PC-3 (cell line): ENCODE measurements around the gene RBMS3. TPM values are rescaled to one million over a fixed set of nuclear protein-coding genes. Genes with fewer than 3 reads are reported as not detected.

Experiments
- ATAC-seq: fragments of 200-7000 bp; cut with Tn5 transposase; 2 replicates; pipeline ENCODE4 v1.9.1; 2020; ENCODE audit warnings: mild to moderate bottlenecking, moderate library complexity
- BruUV-seq: library from RNA; stranded (reverse); fragments of 400-500 nt; replicated peaks from 2 replicates; lab custom pipeline; 2021; lab: Mats Ljungman, UMichigan
- CTCF ChIA-PET: fragments of 300-600 bp; sonication (Branson Sonifier 250); formaldehyde crosslinking; loops from one replicate; lab custom pipeline; 2022; ENCODE audit warnings: antibody characterized with exemption; lab: Charles Lee
- POLR2A ChIA-PET: fragments of 300-600 bp; sonication (Branson Sonifier 250); formaldehyde crosslinking; loops from one replicate; lab custom pipeline; 2022; ENCODE audit warnings: antibody characterized with exemption; ENCODE audit not compliant: unreplicated experiment; lab: Charles Lee
- DNase-seq: peaks from one replicate; pipeline ENCODE4 v3.0.0-alpha.2; 2015
- H2AFZ ChIP-seq: fragments of 300-600 bp; sonication (generic); 2 replicates; pipeline ENCODE4 v1.6.0; 2016; ENCODE audit warnings: antibody characterized with exemption, low read length
- H3F3A ChIP-seq: fragments of 300-600 bp; sonication (generic); one replicate; pipeline ENCODE4 v1.6.0; 2017; ENCODE audit warnings: antibody characterized with exemption, low read length, control low read depth, mild to moderate bottlenecking; ENCODE audit not compliant: unreplicated experiment
- H3K27ac ChIP-seq: fragments of 300-600 bp; sonication (generic); 2 replicates; pipeline ENCODE4 v1.5.1; 2016; ENCODE audit warnings: mild to moderate bottlenecking, low read length
- H3K27me3 ChIP-seq: fragments of 300-600 bp; sonication (generic); 2 replicates; pipeline ENCODE4 v1.6.1; 2016; ENCODE audit warnings: low read length, mixed read lengths
- H3K36me3 ChIP-seq: fragments of 300-600 bp; sonication (generic); 2 replicates; pipeline ENCODE4 v1.6.1; 2016; ENCODE audit warnings: low read depth, mixed run types, low read length, mixed read lengths
- H3K4me1 ChIP-seq: fragments of 300-600 bp; sonication (generic); 2 replicates; pipeline ENCODE4 v1.5.1; 2016; ENCODE audit warnings: low read length; ENCODE audit not compliant: insufficient read depth
- H3K4me2 ChIP-seq: fragments of 300-600 bp; sonication (generic); 2 replicates; pipeline ENCODE4 v1.6.0; 2016; ENCODE audit warnings: low read length
- H3K4me3 ChIP-seq: fragments of 300-600 bp; sonication (generic); 2 replicates; pipeline ENCODE4 v1.5.1; 2016; ENCODE audit warnings: mild to moderate bottlenecking, low read length, mixed read lengths
- H3K79me2 ChIP-seq: fragments of 300-600 bp; sonication (generic); 2 replicates; pipeline ENCODE4 v1.6.1; 2017; ENCODE audit warnings: low read length, mixed read lengths
- H3K9ac ChIP-seq: fragments of 300-600 bp; sonication (generic); 2 replicates; pipeline ENCODE4 v1.6.0; 2016; ENCODE audit warnings: mild to moderate bottlenecking, low read length
- H3K9me2 ChIP-seq: fragments of 300-600 bp; sonication (generic); replicated peaks from 2 replicates; pipeline ENCODE4 v1.6.1; 2016; ENCODE audit warnings: mixed run types, low read length, mixed read lengths
- H3K9me3 ChIP-seq: fragments of 300-600 bp; sonication (generic); 2 replicates; pipeline ENCODE4 v1.6.1; 2016; ENCODE audit warnings: low read length, mixed read lengths
- H4K20me1 ChIP-seq: fragments of 300-600 bp; sonication (generic); 2 replicates; pipeline ENCODE4 v1.6.1; 2016; ENCODE audit warnings: low read length, mixed read lengths
- CTCF ChIP-seq: fragments of 300-600 bp; sonication (generic); conservative IDR thresholded peaks from 2 replicates; pipeline ENCODE4 v1.5.1; 2017; ENCODE audit warnings: antibody characterized with exemption, low read depth, mild to moderate bottlenecking, low read length
- EZH2 ChIP-seq: fragments of 300-600 bp; sonication (generic); IDR thresholded peaks from one replicate; pipeline ENCODE4 v1.6.1; 2017; ENCODE audit warnings: antibody characterized with exemption, mild to moderate bottlenecking, low read length; ENCODE audit not compliant: unreplicated experiment
- EZH2phosphoT487 ChIP-seq: fragments of 300-600 bp; sonication (generic); IDR thresholded peaks from 2 replicates; pipeline ENCODE4 v1.6.1; 2018; ENCODE audit warnings: mild to moderate bottlenecking, antibody characterized with exemption, low read length, borderline replicate concordance
- intact Hi-C: fragments of 100-400 bp; cut with micrococcal nuclease; formaldehyde crosslinking; loops from 2 replicates; pipeline ENCODE4 v1.9.0; 2023
- total RNA-seq: library from RNA; depleted of rRNA; stranded (reverse); fragments of >200 nt; gene quantifications from 2 replicates; pipeline ENCODE4 v1.2.3, GENCODE V29; 2014

RBMS3 gene
- total RNA-seq, 1 experiment from 2014 or later, result 5.4 TPM

DNA sequence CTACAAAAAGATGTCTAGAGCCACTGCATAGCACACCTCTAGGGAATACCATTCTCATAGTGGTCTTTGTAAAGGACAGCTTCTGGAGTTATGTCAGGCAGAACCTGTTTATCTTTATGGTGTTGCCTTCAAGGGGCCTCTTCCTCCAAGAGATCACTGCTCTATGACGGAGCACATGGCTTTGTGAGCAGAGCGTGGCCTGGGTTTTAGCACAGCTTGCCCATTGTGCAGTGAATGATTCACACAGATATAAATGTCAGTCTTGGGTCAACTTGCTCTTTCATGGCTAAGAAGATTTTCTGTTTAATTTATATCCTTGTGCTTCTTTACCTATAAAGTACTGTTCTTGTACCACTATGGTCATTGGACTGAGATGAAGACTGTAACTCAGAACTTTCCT is 41.5 kb upstream of the RBMS3 start:
- Histone ChIP-seq H3K27me3 (no peaks in the 10 kb centered on the region), H3K27ac (no peak overlapping the region), H3K9ac (no peak overlapping the region), H3K9me3 (no peaks in the 10 kb centered on the region), H3K9me2 (no peaks in the 10 kb centered on the region), H3K4me3 (no peak overlapping the region), H3F3A (no peaks in the 10 kb centered on the region), H3K36me3 (no peaks in the 10 kb centered on the region), H3K79me2 (no peaks in the 10 kb centered on the region), H2AFZ (0 out of 2 replicates have a peak overlapping the region, but pooled peaks have one; percentile 16), H3K4me1 (peaks cover 19% of the 10 kb centered on the region), H4K20me1 (no peaks in the 10 kb centered on the region), H3K4me2 (no peak overlapping the region)
- ATAC-seq (no peak), DNase-seq (peak; percentile 20)
- no TSS peak for BruUV-seq
- TF ChIP-seq CTCF (no peak), EZH2 (no peak), EZH2phosphoT487 (no peak)
- ChIA-PET CTCF (no interaction called here), POLR2A (no interaction called here)
- intact Hi-C loops, result no loop called here

DNA sequence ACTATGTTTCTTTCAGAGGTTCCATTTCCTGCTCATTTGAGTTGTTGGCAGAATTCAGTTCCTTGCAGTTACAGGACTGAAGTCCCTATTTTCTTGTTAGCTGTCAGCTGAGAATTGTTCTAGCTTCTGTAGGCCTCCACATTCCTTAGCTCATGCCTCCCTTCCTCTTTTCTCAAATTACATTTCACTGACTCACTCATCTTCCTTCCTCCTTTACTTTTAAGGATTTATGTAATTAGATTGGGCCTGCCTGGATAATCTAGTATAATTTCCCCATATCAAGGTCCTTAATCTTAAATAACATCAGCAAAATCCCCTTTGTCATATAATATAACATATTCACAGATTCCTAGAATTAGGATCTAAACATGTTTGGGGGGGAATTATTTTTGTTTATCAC is 40.6 kb upstream of the RBMS3 start:
- no peaks in the 10 kb centered on the region for H3F3A ChIP-seq
- ChIA-PET CTCF (no interaction called here), POLR2A (interaction anchor here (0.6 kb wide), 2 partner anchors 95 to 339 kb away, joined by 3 read pairs; no protein-coding TSS in a partner anchor)
- H3K9me2 ChIP-seq, result no peaks in the 10 kb centered on the region
- no peak overlapping the region for H3K4me3 ChIP-seq
- H3K4me1 ChIP-seq, result peaks cover 19% of the 10 kb centered on the region
- H3K27ac ChIP-seq, result no peak overlapping the region
- H3K9ac ChIP-seq, result no peak overlapping the region
- peak overlapping the region; percentile 1; the same call in 1 of the 2 replicates for H3K4me2 ChIP-seq
- H3K36me3 ChIP-seq, result no peaks in the 10 kb centered on the region
- H3K79me2 ChIP-seq, result no peaks in the 10 kb centered on the region
- DNase-seq (peak; percentile 77), ATAC-seq (peak; percentile 98)
- H4K20me1 ChIP-seq, result no peaks in the 10 kb centered on the region
- intact Hi-C loops, result no loop called here
- H2AFZ ChIP-seq, result no peak overlapping the region
- TF ChIP-seq CTCF (no peak), EZH2phosphoT487 (no peak), EZH2 (no peak)
- H3K9me3 ChIP-seq, result no peaks in the 10 kb centered on the region
- no peaks in the 10 kb centered on the region for H3K27me3 ChIP-seq
- no TSS peak for BruUV-seq

DNA sequence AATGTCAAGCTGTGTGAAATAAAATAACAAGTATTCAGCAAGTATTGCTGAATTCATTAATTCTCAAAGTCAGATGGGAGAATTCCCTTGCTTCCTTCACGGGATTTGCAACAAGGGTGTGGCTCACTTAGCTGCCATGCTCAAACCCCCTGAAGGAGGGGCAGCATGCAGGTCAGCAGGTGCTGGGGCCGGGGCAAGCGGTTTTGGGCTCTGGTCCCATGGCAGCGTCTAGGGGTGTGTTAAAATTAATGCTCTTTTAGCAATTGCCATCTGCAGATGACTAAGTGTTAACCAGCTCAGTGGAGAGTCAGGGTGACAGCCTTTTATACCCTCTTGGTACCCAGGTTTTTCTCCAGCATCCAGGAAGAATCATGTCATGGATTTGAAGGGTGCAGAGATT is 40.0 kb upstream of the RBMS3 start:
- no peaks in the 10 kb centered on the region for H4K20me1 ChIP-seq
- POLR2A ChIA-PET, result no interaction called here
- no peak overlapping the region for H3K4me2 ChIP-seq

More for the DNA sequence above, 40.0 kb upstream of the RBMS3 start:
- no peak for DNase-seq
- Histone ChIP-seq H2AFZ (no peak overlapping the region), H3K4me3 (no peak overlapping the region), H3F3A (no peaks in the 10 kb centered on the region), H3K27me3 (no peaks in the 10 kb centered on the region), H3K9me3 (no peaks in the 10 kb centered on the region), H3K9me2 (no peaks in the 10 kb centered on the region), H3K9ac (no peak overlapping the region), H3K36me3 (no peaks in the 10 kb centered on the region), H3K27ac (no peak overlapping the region), H3K79me2 (no peaks in the 10 kb centered on the region), H3K4me1 (peaks cover 19% of the 10 kb centered on the region)
- ATAC-seq, result no peak
- CTCF ChIA-PET, result no interaction called here
- BruUV-seq, result no TSS peak
- intact Hi-C loops, result no loop called here
- TF ChIP-seq EZH2 (no peak), CTCF (no peak), EZH2phosphoT487 (no peak)
